Colonic mucosa (tissue), 4 donors: ENCODE data around the gene CPA4. TPM values are rescaled to one million over a fixed set of nuclear protein-coding genes. Genes with fewer than 3 reads are reported as not detected.

Source experiments
- DNase-seq: peaks from one replicate; pipeline ENCODE4 v3.0.0-alpha.2; 2020
- H3K27ac ChIP-seq: fragments of 200-600 bp; one replicate; pipeline ENCODE4 v1.8.0; 2021
- H3K27me3 ChIP-seq: fragments of 200-600 bp; one replicate; pipeline ENCODE4 v1.8.0; 2021
- H3K36me3 ChIP-seq: fragments of 200-600 bp; one replicate; pipeline ENCODE4 v1.8.0; 2021
- H3K4me1 ChIP-seq: fragments of 200-600 bp; one replicate; pipeline ENCODE4 v1.8.0; 2021; ENCODE audit warnings: mild to moderate bottlenecking
- H3K4me3 ChIP-seq: fragments of 200-600 bp; one replicate; pipeline ENCODE4 v1.8.0; 2021
- H3K9ac ChIP-seq, 2 donors: one replicate each; pipeline ENCODE4 v1.7.0; 2013; ENCODE audit warnings: control low read depth in 2 of 2, low read depth in 2 of 2, low read length in 2 of 2
- H3K9me3 ChIP-seq: fragments of 200-600 bp; one replicate; pipeline ENCODE4 v1.8.0; 2021
- CTCF ChIP-seq: fragments of 200-600 bp; IDR thresholded peaks from one replicate; pipeline ENCODE4 v1.8.0; 2022; ENCODE audit warnings: antibody characterized with exemption, mild to moderate bottlenecking
- intact Hi-C: fragments of 100-400 bp; cut with DNase I; formaldehyde crosslinking; loops from one replicate; pipeline ENCODE4 v1.14.1; 2022
- total RNA-seq, 2 donors: library from RNA; stranded (reverse); fragmentation: NEBNext Ultra II Directional in 1 of 2; extraction: Animal tissue kit (Norgen Biotek cat#: 25700) in 1 of 2; gene quantifications; one replicate each; pipeline ENCODE4 v1.2.1, GENCODE V29; 2021
- donor health status: healthy.
- donor health status: DM: no; HTN: no; CAD: no.
- donor health status: DM: no; HTN: no; CAD: no.

Gene CPA4
- total RNA-seq, 2 donors from 2014 or later: not detected

GRCh38 chr7:130298544-130299326, 5.8 kb downstream of the CPA4 start:
- no peak overlapping the region for H3K27ac ChIP-seq
- no peak for TF ChIP-seq CTCF
- no peak overlapping the region for H3K9ac ChIP-seq
- H3K36me3 ChIP-seq: no peaks in the 10 kb centered on the region
- no peak for DNase-seq
- intact Hi-C loops: no loop called here
- no peaks in the 10 kb centered on the region for H3K9me3 ChIP-seq
- H3K4me3 ChIP-seq: no peak overlapping the region
- no peaks in the 10 kb centered on the region for H3K4me1 ChIP-seq
- no peaks in the 10 kb centered on the region for H3K27me3 ChIP-seq

GRCh38 chr7:130299866-130300265, 6.9 kb downstream of the CPA4 start:
- DNase-seq: no peak
- Histone ChIP-seq H3K27ac (no peak overlapping the region), H3K36me3 (no peaks in the 10 kb centered on the region), H3K9me3 (no peaks in the 10 kb centered on the region), H3K9ac (no peak overlapping the region), H3K4me1 (no peaks in the 10 kb centered on the region), H3K4me3 (no peak overlapping the region), H3K27me3 (no peaks in the 10 kb centered on the region)
- no peak for TF ChIP-seq CTCF
- intact Hi-C loops: no loop called here

- no peak overlapping the region for H3K4me3 ChIP-seq
- no peaks in the 10 kb centered on the region for H3K4me1 ChIP-seq
- H3K9ac ChIP-seq: no peak overlapping the region
- no peaks in the 10 kb centered on the region for H3K36me3 ChIP-seq
- H3K9me3 ChIP-seq: no peaks in the 10 kb centered on the region
- intact Hi-C loops: no loop called here
- no peaks in the 10 kb centered on the region for H3K27me3 ChIP-seq
- H3K27ac ChIP-seq: no peak overlapping the region
- DNase-seq: no peak
- no peak for TF ChIP-seq CTCF
Observed at GRCh38 chr7:130301501-130302020, 8.6 kb downstream of the CPA4 start.

- no peak overlapping the region for H3K27ac ChIP-seq
- no peak overlapping the region for H3K9ac ChIP-seq
- H3K27me3 ChIP-seq: no peaks in the 10 kb centered on the region
- H3K9me3 ChIP-seq: no peaks in the 10 kb centered on the region
- H3K4me1 ChIP-seq: no peaks in the 10 kb centered on the region
- no peak overlapping the region for H3K4me3 ChIP-seq
- no peak for DNase-seq
- H3K36me3 ChIP-seq: no peaks in the 10 kb centered on the region
- TF ChIP-seq CTCF: no peak
- intact Hi-C loops: no loop called here
Observed at GRCh38 chr7:130302649-130303048, 9.7 kb downstream of the CPA4 start.

- no peak for DNase-seq
- Histone ChIP-seq H3K4me1 (no peaks in the 10 kb centered on the region), H3K27ac (no peak overlapping the region), H3K9ac (no peak overlapping the region), H3K9me3 (no peaks in the 10 kb centered on the region), H3K27me3 (no peaks in the 10 kb centered on the region), H3K4me3 (no peak overlapping the region), H3K36me3 (no peaks in the 10 kb centered on the region)
- TF ChIP-seq CTCF: no peak
- intact Hi-C loops: no loop called here
Observed at GRCh38 chr7:130303127-130303526, 10.2 kb downstream of the CPA4 start.
